T1000 (cell line): ENCODE results near the gene USP37.

Experiments used
- DNase-seq: peaks from one replicate; lab custom pipeline; 2025; ENCODE audit warnings: mixed read lengths; lab: John Stamatoyannopoulos, UW

The USP37 gene

GRCh38 chr2:218431878-218432277, 136.3 kb downstream of the USP37 start:
- no peak for DNase-seq

GRCh38 chr2:218430721-218431120, 137.4 kb downstream of the USP37 start:
- DNase-seq: no peak

- DNase-seq: no peak
Observed at GRCh38 chr2:218429911-218430692, 138.0 kb downstream of the USP37 start.

- no peak for DNase-seq
Observed at GRCh38 chr2:218428846-218429558, 139.1 kb downstream of the USP37 start.

GRCh38 chr2:218427741-218428140, 140.4 kb downstream of the USP37 start:
- DNase-seq: no peak

- DNase-seq: no peak
Observed at GRCh38 chr2:218425531-218425930, 142.6 kb downstream of the USP37 start.

- DNase-seq: no peak
Observed at GRCh38 chr2:218423584-218423983, 144.6 kb downstream of the USP37 start.

GRCh38 chr2:218422403-218423086, 145.6 kb downstream of the USP37 start:
- DNase-seq: no peak

- DNase-seq: no peak
Observed at GRCh38 chr2:218421027-218421426, 147.1 kb downstream of the USP37 start.

- DNase-seq: no peak
Observed at GRCh38 chr2:218419630-218420216, 148.4 kb downstream of the USP37 start.

- no peak for DNase-seq
Observed at GRCh38 chr2:218418717-218419458, 149.3 kb downstream of the USP37 start, which contains the start of gene VIL1. Gene VIL1, plus strand, starts transcription at chr2:218419123. Its CDS starts 4,656 bp downstream, at chr2:218423779.

- no peak for DNase-seq
Observed at GRCh38 chr2:218418321-218418716, 149.8 kb downstream of the USP37 start.

- DNase-seq: no peak
Observed at GRCh38 chr2:218407717-218408116, 160.4 kb downstream of the USP37 start.

GRCh38 chr2:218406949-218407618, 161.1 kb downstream of the USP37 start:
- no peak for DNase-seq

GRCh38 chr2:218406209-218406948, 161.8 kb downstream of the USP37 start:
- DNase-seq: peak; percentile 95

- no peak for DNase-seq
Observed at GRCh38 chr2:218405746-218406208, 162.4 kb downstream of the USP37 start.

GRCh38 chr2:218405086-218405745, 162.9 kb downstream of the USP37 start:
- DNase-seq: no peak

GRCh38 chr2:218404351-218405085, 163.6 kb downstream of the USP37 start:
- DNase-seq: no peak

- DNase-seq: no peak
Observed at GRCh38 chr2:218403810-218404209, 164.3 kb downstream of the USP37 start.
